ENCODE measurements around the gene HCFC1R1. TPM values are rescaled to one million over a fixed set of nuclear protein-coding genes. Genes with fewer than 3 reads are reported as not detected.
A peak's percentile ranks its signal among the peaks of the same experiment; 100 is the strongest.
"Not testable (repeated sequence)": the region's sequence is repeated elsewhere in the genome, so short reads cannot be mapped to it uniquely, and the experiment has no call there.

The HCFC1R1 gene
- polyA plus RNA-seq (ENCODE audit: insufficient read length in 3 of 3), result 10 to 100 TPM; 50.7 to 66.1 (median 57.1) TPM

DNA sequence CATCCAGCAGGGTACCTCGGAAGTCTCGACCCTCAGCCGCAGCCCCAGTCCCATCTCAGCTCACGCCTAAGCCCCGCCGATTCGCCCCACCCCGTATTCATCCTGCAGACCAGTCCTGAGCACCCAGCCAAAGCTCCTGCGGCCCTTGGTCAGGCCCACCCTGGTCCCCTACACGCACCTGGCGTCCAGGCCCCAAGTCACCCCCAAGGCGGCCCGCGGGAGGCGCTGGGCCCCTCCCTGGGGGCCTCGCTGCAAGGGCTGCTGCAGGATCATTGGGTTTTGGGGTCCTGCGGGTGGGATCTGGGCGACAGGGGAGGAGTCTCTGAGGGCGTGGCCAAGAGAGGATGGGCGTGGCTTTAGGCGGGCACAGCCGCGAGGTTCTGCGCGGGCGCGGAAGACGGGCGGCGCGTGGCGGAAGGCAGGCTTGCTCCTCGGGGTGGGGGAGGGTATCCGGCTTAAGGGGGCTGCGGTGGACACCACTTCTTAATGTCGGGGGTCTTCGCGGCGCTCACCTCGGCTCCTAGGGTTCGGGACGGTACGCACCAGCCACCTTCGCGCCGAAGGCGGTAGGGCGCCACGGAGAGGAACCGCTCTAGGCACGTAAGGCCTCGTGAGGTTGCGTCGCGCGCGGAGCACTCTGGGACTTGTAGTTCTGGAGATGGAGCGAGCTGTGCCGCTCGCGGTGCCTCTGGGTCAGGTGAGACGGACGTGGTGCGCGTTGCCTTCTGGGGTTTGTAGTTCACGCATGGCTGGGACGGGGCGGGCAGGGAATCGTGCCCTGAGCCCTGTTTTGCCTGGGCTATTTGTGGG is at the start of gene HCFC1R1, which contains the start of gene THOC6:
Gene HCFC1R1 (minus strand): TSS at position 274 of the 810 bp plus-strand sequence. CDS start 1 bp downstream, at position 273.
Gene THOC6 (plus strand): TSS at position 367 of the 810 bp plus-strand sequence. CDS start 292 bp downstream, at position 659.
- DNase-seq (ENCODE audit: low read depth in 3 of 3, low spot score in 2 of 3), result peak; percentile 93 to 94 (median 94)

GRCh38 chr16:3073448-3073847 is 49.7 kb upstream of the HCFC1R1 start:
- no peak for DNase-seq (ENCODE audit: low read depth in 3 of 3, low spot score in 2 of 3)

- not testable (repeated sequence) for DNase-seq (ENCODE audit: low read depth in 3 of 3, low spot score in 2 of 3)
Observed at GRCh38 chr16:3072576-3073263, 49.0 kb upstream of the HCFC1R1 start.

DNA sequence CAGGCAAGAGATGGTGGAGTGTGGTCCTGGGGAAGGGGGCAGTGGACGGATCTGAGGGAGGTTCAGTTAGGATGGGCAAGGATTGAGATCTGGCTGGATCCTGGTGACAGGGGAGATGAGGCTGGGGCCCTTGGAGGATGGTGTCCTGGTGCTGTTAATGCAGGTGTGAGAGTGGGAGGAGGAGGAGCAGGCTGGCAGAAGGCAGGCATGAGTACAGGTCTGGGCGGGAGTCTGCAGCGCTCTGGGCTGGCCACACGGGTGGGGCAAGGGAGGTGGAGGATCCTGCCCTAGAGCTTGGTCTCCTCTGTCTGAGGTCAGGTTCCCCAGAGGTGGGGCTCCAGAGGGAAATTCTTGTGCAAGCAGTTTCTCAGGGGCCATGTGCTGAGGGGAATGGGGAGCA is 48.4 kb upstream of the HCFC1R1 start:
- not testable (repeated sequence) for DNase-seq (ENCODE audit: low read depth in 3 of 3, low spot score in 2 of 3)

GRCh38 chr16:3071655-3072054 is 47.9 kb upstream of the HCFC1R1 start:
- no peak for DNase-seq (ENCODE audit: low read depth in 3 of 3, low spot score in 2 of 3)

DNA sequence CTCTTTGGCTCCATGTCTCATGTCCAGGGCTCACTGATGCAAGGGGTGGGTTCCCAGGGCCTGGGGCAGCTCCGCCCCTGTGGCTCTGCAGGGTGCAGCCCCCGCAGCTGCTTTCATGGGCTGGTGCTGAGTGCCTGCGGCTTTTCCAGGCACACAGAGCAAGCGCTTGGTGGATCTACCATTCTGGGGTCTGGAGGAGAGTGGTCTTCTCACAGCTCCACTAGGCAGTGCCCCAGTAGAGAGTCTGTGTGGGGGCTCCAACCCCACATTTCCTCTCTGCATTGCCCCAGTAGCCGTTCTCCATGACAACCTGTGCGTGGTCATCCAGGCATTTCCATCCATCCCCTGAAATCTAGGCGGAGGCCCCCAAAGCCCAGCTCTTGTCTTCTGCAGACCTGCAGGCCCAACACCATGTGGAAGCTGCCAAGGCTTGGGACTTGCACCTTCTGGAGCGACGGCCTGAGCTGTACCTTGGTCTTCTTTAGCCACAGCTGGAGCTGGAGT is 46.9 kb upstream of the HCFC1R1 start:
- no peak for DNase-seq (ENCODE audit: low read depth in 3 of 3, low spot score in 2 of 3)

GRCh38 chr16:3069146-3069545 is 45.4 kb upstream of the HCFC1R1 start:
- not testable (repeated sequence) for DNase-seq (ENCODE audit: low read depth in 3 of 3, low spot score in 2 of 3)

- DNase-seq (ENCODE audit: low read depth in 3 of 3, low spot score in 2 of 3), result no peak
Observed at GRCh38 chr16:3068487-3068886, 44.7 kb upstream of the HCFC1R1 start.

DNA sequence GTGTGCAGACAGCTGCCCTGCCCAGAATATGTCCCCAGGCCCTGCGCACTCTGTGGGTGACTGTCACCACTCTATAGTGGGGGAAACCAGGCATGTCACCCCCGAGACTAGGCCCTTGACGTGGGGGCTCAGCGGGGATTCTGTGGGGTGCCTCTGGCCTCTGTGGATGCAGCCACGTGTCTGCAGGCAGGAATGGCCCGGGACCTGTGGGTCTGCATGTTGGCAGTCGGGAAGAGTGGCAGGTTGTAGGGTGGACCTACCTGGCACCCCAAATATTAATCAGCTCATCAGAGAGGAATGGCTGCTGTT is 42.7 kb upstream of the HCFC1R1 start:
- DNase-seq (ENCODE audit: low read depth in 3 of 3, low spot score in 2 of 3), result no peak

- no peak for DNase-seq (ENCODE audit: low read depth in 3 of 3, low spot score in 2 of 3)
Observed at GRCh38 chr16:3065742-3066439, 42.1 kb upstream of the HCFC1R1 start.

- DNase-seq (ENCODE audit: low read depth in 3 of 3, low spot score in 2 of 3), result no peak
Observed at GRCh38 chr16:3065069-3065741, 41.5 kb upstream of the HCFC1R1 start, which contains the start of gene IL32. Gene IL32 (plus strand): TSS chr16:3065640. CDS start chr16:3065812, 172 bp downstream.

GRCh38 chr16:3063625-3064386 is 40.1 kb upstream of the HCFC1R1 start:
- no peak for DNase-seq (ENCODE audit: low read depth in 3 of 3, low spot score in 2 of 3)

DNA sequence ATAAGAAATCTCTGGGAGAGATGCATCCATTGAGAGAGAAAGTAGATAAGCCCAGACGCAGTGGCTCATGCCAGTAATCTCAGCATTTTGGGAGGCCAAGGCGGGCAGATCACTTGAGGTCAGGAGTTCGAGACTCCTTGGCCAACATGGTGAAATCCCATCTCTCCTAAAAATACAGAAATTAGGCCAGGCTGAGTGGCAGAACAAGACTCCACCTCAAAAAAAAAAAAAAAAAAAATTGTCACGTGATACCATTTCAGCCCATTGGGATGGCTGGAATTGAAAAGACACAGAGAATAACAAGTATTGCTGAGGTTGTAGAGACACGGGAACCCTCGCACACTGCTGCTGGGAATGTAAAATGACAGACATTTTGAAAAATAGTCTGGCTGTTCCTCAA is 38.8 kb upstream of the HCFC1R1 start:
- no peak for DNase-seq (ENCODE audit: low read depth in 3 of 3, low spot score in 2 of 3)

DNA sequence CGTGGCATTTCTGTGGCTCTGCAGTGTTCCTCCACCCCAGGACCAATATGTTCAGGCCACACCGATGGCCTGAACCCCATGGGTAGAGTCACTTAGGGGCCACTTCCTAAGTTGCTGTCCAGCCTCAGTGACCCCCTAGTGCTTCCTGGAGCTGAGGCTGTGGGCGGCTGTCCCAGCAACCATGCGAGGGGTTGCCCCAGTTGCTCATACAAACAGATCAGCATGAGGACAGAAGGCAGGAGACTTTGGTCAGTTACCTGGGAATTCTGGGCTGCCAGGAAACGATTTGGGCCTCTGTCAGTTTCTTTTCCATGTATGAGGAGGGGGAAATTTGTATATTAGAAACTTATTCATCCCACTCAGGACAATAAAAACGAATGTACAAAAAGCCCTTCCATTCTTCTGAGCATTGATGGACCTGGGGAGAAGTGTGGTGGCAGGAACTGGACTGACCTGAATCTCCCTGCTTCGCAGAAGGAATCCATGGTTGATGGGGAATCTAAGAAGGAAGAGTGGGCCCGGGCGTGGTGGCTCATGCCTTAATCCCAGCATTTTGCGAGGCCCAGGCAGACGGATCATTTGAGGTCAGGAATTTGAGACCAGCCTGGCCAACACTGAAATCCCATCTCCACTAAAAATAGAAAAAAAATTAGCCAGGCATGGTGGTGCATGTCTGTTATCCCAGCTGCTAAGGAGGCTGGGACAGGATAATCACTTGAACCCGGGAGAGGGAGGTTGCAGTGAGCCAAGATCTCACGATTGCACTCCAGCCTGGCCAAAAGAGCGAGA is 36.8 kb upstream of the HCFC1R1 start:
- DNase-seq (ENCODE audit: low read depth in 3 of 3, low spot score in 2 of 3), result no peak

DNA sequence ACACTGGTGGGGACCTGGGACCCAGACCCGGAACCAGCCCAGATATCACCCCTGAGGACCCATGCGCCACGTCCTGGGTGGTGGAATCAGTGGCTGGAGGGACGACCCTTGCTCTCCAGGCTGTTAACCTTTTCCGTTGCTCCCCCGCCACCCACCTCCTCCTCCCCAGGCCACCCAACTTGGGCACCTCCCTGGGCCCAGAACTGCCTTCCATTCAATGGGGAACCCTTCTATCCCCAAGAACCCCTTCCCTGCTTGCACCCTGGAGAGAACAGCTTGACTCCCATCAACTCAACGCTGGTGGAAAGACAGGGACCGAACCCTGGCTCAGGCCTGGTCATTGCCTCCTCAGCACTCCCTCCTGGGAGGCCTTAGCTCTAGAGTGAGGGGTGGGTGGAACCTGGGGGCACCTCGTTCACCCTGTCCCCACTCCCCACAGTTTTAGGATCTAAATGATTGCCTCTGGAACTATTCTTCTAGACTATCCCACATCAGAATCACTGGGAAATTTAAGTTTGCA is 36.0 kb upstream of the HCFC1R1 start:
- DNase-seq (ENCODE audit: low read depth in 3 of 3, low spot score in 2 of 3), result no peak

GRCh38 chr16:3059041-3059722 is 35.4 kb upstream of the HCFC1R1 start:
- DNase-seq (ENCODE audit: low read depth in 3 of 3, low spot score in 2 of 3), result peak; percentile 61 to 79 (median 78)

DNA sequence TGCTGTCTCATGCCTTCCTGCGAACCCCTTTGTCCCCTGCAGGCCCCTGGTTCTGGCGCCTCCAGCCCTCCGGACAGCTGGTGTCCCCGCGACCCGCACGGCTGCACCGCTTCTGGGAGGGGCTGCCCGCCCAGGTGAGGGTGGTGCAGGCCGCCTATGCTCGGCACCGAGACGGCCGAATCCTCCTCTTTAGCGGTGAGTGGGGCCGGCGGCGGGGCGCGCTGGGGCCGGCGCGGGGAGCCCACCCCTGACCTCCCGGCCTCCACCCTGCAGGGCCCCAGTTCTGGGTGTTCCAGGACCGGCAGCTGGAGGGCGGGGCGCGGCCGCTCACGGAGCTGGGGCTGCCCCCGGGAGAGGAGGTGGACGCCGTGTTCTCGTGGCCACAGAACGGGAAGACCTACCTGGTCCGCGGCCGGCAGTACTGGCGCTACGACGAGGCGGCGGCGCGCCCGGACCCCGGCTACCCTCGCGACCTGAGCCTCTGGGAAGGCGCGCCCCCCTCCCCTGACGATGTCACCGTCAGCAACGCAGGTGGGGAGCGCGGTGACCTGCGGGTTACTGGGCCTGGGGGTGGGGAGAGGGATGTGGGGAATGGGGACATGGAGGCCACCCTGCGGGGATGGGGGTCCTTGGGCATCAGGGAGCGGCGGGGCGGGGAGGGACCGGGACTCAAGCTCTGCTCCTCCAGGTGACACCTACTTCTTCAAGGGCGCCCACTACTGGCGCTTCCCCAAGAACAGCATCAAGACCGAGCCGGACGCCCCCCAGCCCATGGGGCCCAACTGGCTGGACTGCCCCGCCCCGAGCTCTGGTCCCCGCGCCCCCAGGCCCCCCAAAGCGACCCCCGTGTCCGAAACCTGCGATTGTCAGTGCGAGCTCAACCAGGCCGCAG is 34.6 kb upstream of the HCFC1R1 start:
- DNase-seq (ENCODE audit: low read depth in 3 of 3, low spot score in 2 of 3), result peak in 1 of 3 donors; percentile 24

Measured in right renal cortex interstitium (tissue), 3 donors.